ENCODE results near the gene MAP7D3.

MAP7D3 gene

GRCh38 chrX:136212557-136213111, 38.6 kb downstream of the MAP7D3 start:
- H3K9ac ChIP-seq = no peak overlapping the region
- H3K36me3 ChIP-seq (ENCODE audit: control insufficient read depth, insufficient read depth, low read length) = no peaks in the 10 kb centered on the region
- H3K9me3 ChIP-seq (ENCODE audit: control insufficient read depth, low read length) = no peaks in the 10 kb centered on the region
- TF ChIP-seq CTCF (IDR thresholded peaks at IDR 0.05) = no peak
- no peak overlapping the region for H3K4me3 ChIP-seq (ENCODE audit: low read depth, low read length)
- H3K4me2 ChIP-seq (ENCODE audit: low read length) = no peak overlapping the region
- H2AFZ ChIP-seq = no peak overlapping the region
- H3K27me3 ChIP-seq (ENCODE audit: control insufficient read depth, insufficient read depth, low read length) = no peaks in the 10 kb centered on the region
- no peak overlapping the region for H3K27ac ChIP-seq
- no peaks in the 10 kb centered on the region for H3K4me1 ChIP-seq
- no peaks in the 10 kb centered on the region for H3K79me2 ChIP-seq

- Histone ChIP-seq H3K4me3 (ENCODE audit: low read depth, low read length) (no peak overlapping the region), H3K4me1 (no peaks in the 10 kb centered on the region), H3K27ac (no peak overlapping the region), H2AFZ (no peak overlapping the region), H3K4me2 (ENCODE audit: low read length) (no peak overlapping the region), H3K9ac (no peak overlapping the region), H3K9me3 (ENCODE audit: control insufficient read depth, low read length) (no peaks in the 10 kb centered on the region), H3K79me2 (no peaks in the 10 kb centered on the region), H3K27me3 (ENCODE audit: control insufficient read depth, insufficient read depth, low read length) (no peaks in the 10 kb centered on the region), H3K36me3 (ENCODE audit: control insufficient read depth, insufficient read depth, low read length) (no peaks in the 10 kb centered on the region)
- TF ChIP-seq CTCF (IDR thresholded peaks at IDR 0.05) = no peak
Observed at GRCh38 chrX:136211766-136212556, 39.2 kb downstream of the MAP7D3 start.

GRCh38 chrX:136210806-136211205, 40.4 kb downstream of the MAP7D3 start:
- H3K9ac ChIP-seq = no peak overlapping the region
- no peak overlapping the region for H2AFZ ChIP-seq
- no peaks in the 10 kb centered on the region for H3K4me1 ChIP-seq
- TF ChIP-seq CTCF (IDR thresholded peaks at IDR 0.05) = no peak
- no peaks in the 10 kb centered on the region for H3K27me3 ChIP-seq (ENCODE audit: control insufficient read depth, insufficient read depth, low read length)
- H3K4me3 ChIP-seq (ENCODE audit: low read depth, low read length) = no peak overlapping the region
- no peaks in the 10 kb centered on the region for H3K36me3 ChIP-seq (ENCODE audit: control insufficient read depth, insufficient read depth, low read length)
- no peak overlapping the region for H3K27ac ChIP-seq
- no peak overlapping the region for H3K4me2 ChIP-seq (ENCODE audit: low read length)
- H3K79me2 ChIP-seq = no peaks in the 10 kb centered on the region
- H3K9me3 ChIP-seq (ENCODE audit: control insufficient read depth, low read length) = no peaks in the 10 kb centered on the region

GRCh38 chrX:136210243-136210642, 41.0 kb downstream of the MAP7D3 start:
- Histone ChIP-seq H3K27me3 (ENCODE audit: control insufficient read depth, insufficient read depth, low read length) (no peaks in the 10 kb centered on the region), H3K27ac (no peak overlapping the region)
- no peak for TF ChIP-seq CTCF (IDR thresholded peaks at IDR 0.05)

GRCh38 chrX:136209751-136210150, 41.4 kb downstream of the MAP7D3 start:
- Histone ChIP-seq H2AFZ (no peak overlapping the region), H3K9ac (no peak overlapping the region), H3K4me3 (ENCODE audit: low read depth, low read length) (no peak overlapping the region), H3K9me3 (ENCODE audit: control insufficient read depth, low read length) (no peaks in the 10 kb centered on the region), H3K4me2 (ENCODE audit: low read length) (no peak overlapping the region), H3K79me2 (no peaks in the 10 kb centered on the region), H3K36me3 (ENCODE audit: control insufficient read depth, insufficient read depth, low read length) (no peaks in the 10 kb centered on the region), H3K4me1 (no peaks in the 10 kb centered on the region), H3K27me3 (ENCODE audit: control insufficient read depth, insufficient read depth, low read length) (no peaks in the 10 kb centered on the region), H3K27ac (no peak overlapping the region)
- TF ChIP-seq CTCF (IDR thresholded peaks at IDR 0.05) = no peak

More at GRCh38 chrX:136210243-136210642, 41.0 kb downstream of the MAP7D3 start:
- no peaks in the 10 kb centered on the region for H3K9me3 ChIP-seq (ENCODE audit: control insufficient read depth, low read length)
- no peaks in the 10 kb centered on the region for H3K4me1 ChIP-seq
- no peak overlapping the region for H3K4me3 ChIP-seq (ENCODE audit: low read depth, low read length)
- no peaks in the 10 kb centered on the region for H3K79me2 ChIP-seq
- no peaks in the 10 kb centered on the region for H3K36me3 ChIP-seq (ENCODE audit: control insufficient read depth, insufficient read depth, low read length)
- H3K9ac ChIP-seq = no peak overlapping the region
- H2AFZ ChIP-seq = no peak overlapping the region
- H3K4me2 ChIP-seq (ENCODE audit: low read length) = no peak overlapping the region
